HEK293T (cell line): Measurements from ENCODE around the gene CDKN2B-AS1.

Experiments used
- CTCF ChIA-PET: fragments of 350-600 bp; formaldehyde crosslinking; extraction: SDS; loops from one replicate; lab custom pipeline; 2021; ENCODE audit warnings: antibody characterized with exemption, inconsistent platforms; lab: Yijun Ruan, JAX
- POLR2A ChIA-PET: fragments of 350-600 bp; formaldehyde crosslinking; extraction: SDS; loops from one replicate; lab custom pipeline; 2020; ENCODE audit warnings: antibody characterized with exemption, inconsistent platforms; lab: Yijun Ruan, JAX
- DNase-seq: peaks from one replicate; pipeline ENCODE4 v3.0.0; 2012; ENCODE audit warnings: mixed read lengths; ENCODE audit errors: extremely low spot score
- ARNT ChIP-seq: fragments of 450-650 bp; IDR thresholded peaks from 2 replicates; pipeline ENCODE4 v1.6.1; 2017; ENCODE audit warnings: mild to moderate bottlenecking
- BHLHE40 ChIP-seq: fragments of 450-650 bp; IDR thresholded peaks from 2 replicates; pipeline ENCODE4 v1.6.1; 2016; ENCODE audit warnings: mild to moderate bottlenecking, moderate library complexity, borderline replicate concordance
- CTBP1 ChIP-seq: fragments of 450-650 bp; IDR thresholded peaks from 2 replicates; pipeline ENCODE4 v1.6.1; 2016; ENCODE audit warnings: borderline replicate concordance
- FOXA1 ChIP-seq: fragments of 450-650 bp; IDR thresholded peaks from 2 replicates; pipeline ENCODE4 v1.6.1; 2016; ENCODE audit warnings: mild to moderate bottlenecking
- FOXK2 ChIP-seq: fragments of 450-650 bp; IDR thresholded peaks from 2 replicates; pipeline ENCODE4 v1.6.1; 2016; ENCODE audit warnings: mild to moderate bottlenecking
- FOXM1 ChIP-seq: fragments of 450-650 bp; IDR thresholded peaks from 2 replicates; pipeline ENCODE4 v1.6.1; 2017; ENCODE audit warnings: mild to moderate bottlenecking, borderline replicate concordance
- HDGF ChIP-seq: fragments of 450-650 bp; IDR thresholded peaks from 2 replicates; pipeline ENCODE4 v1.6.1; 2017; ENCODE audit warnings: antibody characterized with exemption, borderline replicate concordance
- L3MBTL2 ChIP-seq: fragments of 450-650 bp; conservative IDR thresholded peaks from 2 replicates; pipeline ENCODE4 v1.6.1; 2016; ENCODE audit warnings: mild to moderate bottlenecking
- LEF1 ChIP-seq: fragments of 450-650 bp; IDR thresholded peaks from 2 replicates; pipeline ENCODE4 v1.6.1; 2017; ENCODE audit warnings: mild to moderate bottlenecking, borderline replicate concordance
- NFRKB ChIP-seq: fragments of 450-650 bp; IDR thresholded peaks from 2 replicates; pipeline ENCODE4 v1.6.1; 2016; ENCODE audit warnings: mild to moderate bottlenecking, moderate library complexity
- PKNOX1 ChIP-seq: fragments of 450-650 bp; IDR thresholded peaks from 2 replicates; pipeline ENCODE4 v1.6.1; 2016
- SP1 ChIP-seq: fragments of 450-650 bp; IDR thresholded peaks from 2 replicates; pipeline ENCODE4 v1.6.1; 2017
- SUZ12 ChIP-seq: fragments of 450-650 bp; IDR thresholded peaks from 2 replicates; pipeline ENCODE4 v1.6.1; 2016; ENCODE audit warnings: mild to moderate bottlenecking
- TARDBP ChIP-seq: fragments of 450-650 bp; IDR thresholded peaks from 2 replicates; pipeline ENCODE4 v1.6.1; 2016
- ZNF384 ChIP-seq: fragments of 450-650 bp; IDR thresholded peaks from 2 replicates; pipeline ENCODE4 v1.6.1; 2016

The CDKN2B-AS1 gene

DNA sequence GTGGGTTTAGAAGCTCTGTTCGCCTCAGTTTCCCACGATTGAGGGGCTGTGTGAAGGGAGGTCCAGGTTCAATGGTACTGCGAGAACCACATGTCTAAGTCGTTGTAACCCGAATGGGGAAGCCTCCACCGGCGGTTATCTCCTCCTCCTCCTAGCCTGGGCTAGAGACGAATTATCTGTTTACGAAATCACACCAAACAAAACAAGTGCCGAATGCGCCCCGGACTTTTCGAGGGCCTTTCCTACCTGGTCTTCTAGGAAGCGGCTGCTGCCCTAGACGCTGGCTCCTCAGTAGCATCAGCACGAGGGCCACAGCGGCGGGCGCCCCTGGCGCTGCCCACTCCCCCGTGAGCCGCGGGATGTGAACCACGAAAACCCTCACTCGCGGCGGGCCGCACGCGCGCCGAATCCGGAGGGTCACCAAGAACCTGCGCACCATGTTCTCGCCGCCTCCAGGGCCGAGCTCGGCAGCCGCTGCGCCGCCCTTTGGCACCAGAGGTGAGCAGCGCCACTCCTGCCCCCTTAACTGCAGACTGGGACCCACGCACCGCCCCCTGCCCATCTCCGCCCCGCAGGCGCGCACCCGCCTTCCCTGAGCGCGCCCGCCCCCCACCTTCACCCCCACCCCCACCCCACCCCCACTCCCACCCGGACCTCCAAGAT lies 567 bp upstream of the CDKN2B-AS1 start, which contains the start of gene CDKN2A:
Gene CDKN2A, minus strand, starts transcription at position 500 of the 663 bp plus-strand sequence.
- TF ChIP-seq SP1, result no peak
- TF ChIP-seq PKNOX1, result no peak
- TF ChIP-seq BHLHE40, result no peak
- peak; percentile 29; the same call in 1 of the 2 replicates for TF ChIP-seq L3MBTL2
- TF ChIP-seq CTBP1, result no peak
- TF ChIP-seq FOXA1, result no peak
- TF ChIP-seq LEF1, result no peak
- no peak for TF ChIP-seq FOXK2
- no peak for TF ChIP-seq ARNT
- CTCF ChIA-PET, result interaction anchor here (0.6 to 2.6 kb wide), 2 partner anchors 14 to 235 kb away, joined by 3 to 9 read pairs; no protein-coding TSS in a partner anchor
- POLR2A ChIA-PET, result interaction anchor here (1.0 to 3.7 kb wide), 5 partner anchors 14 to 244 kb away, joined by 3 to 24 read pairs (median 4); partner anchors contain the start of gene CDKN2B
- DNase-seq, result no peak

DNA sequence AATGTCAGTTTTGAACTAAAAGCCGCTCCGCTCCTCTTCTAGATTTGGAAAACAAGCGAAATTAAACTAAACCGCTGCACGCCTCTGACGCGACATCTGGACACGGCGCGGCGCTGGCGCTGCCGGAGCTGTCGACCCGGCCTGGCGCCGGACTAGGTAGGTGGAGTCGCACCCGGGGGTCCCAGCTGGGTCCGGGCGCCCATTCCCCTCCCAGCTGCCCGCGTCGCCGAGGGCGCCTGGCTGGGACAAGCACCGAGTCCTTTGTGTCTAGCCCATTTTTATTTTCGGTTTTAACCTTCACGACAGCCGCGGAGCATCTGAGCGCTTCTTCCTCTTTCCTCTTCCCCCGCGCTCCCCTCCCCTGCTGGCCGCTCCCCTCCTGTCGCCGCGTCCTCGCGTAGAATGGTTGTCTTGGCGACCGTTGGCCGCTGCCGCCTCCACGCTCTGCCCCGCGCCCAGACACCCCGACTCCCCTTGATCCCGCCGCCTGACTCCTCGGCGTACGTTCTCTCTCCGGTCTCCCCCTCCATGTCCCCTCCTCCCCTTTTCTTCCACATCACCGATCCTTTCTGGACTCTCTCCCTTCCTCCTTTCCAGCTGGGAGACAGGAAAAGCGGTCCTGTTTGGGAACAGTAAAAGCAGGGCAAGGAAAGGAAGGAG lies 545 bp downstream of the CDKN2B-AS1 start:
- CTCF ChIA-PET, result interaction anchor here (2.6 kb wide), 1 partner anchor 13 kb away, joined by 9 read pairs; no protein-coding TSS in a partner anchor
- peak; percentile 67 for DNase-seq
- no peak for TF ChIP-seq TARDBP
- TF ChIP-seq CTBP1, result no peak; the same call in 1 of the 2 replicates
- no peak for TF ChIP-seq FOXM1
- POLR2A ChIA-PET, result interaction anchor here (1.1 to 3.7 kb wide), 4 partner anchors 13 to 243 kb away, joined by 3 to 24 read pairs (median 4); partner anchors contain the start of gene CDKN2B

- DNase-seq, result no peak
- CTCF ChIA-PET, result interaction anchor here (0.5 to 1.2 kb wide), 2 partner anchors 12 to 1998 kb away, joined by 3 to 6 read pairs; no protein-coding TSS in a partner anchor
- TF ChIP-seq TARDBP (no peak), ZNF384 (no peak), CTBP1 (no peak), HDGF (no peak), LEF1 (no peak), NFRKB (no peak), L3MBTL2 (peak; percentile 81), FOXM1 (no peak), PKNOX1 (no peak)
- POLR2A ChIA-PET, result interaction anchor here (0.6 to 3.7 kb wide), 5 partner anchors 12 to 248 kb away, joined by 3 to 24 read pairs (median 3); partner anchors contain the start of gene CDKN2B
These were observed 1.2 kb downstream of the CDKN2B-AS1 start for GRCh38 chr9:21995666-21996398.

DNA sequence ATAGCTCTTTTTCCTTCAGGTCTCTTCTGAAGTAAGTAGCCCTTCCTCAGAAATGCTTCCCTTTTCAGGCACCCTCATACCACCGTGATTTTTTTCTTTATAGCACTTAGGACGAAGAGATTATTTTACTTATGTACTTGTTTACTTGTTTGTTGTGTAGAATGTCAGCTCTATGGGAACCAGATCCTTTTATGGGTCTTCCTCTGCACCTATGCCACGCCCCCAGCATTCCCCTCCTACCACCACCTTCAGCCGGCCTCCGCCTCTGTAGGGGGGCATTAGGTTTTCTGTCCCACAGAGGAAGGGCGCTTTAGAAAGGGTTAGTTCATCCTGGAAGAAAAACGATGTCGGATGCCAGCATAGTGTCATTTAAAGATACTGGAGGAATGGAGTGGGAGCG lies 1.8 kb downstream of the CDKN2B-AS1 start:
- ChIA-PET CTCF (interaction anchor here (0.5 to 1.2 kb wide), 2 partner anchors 11 to 1997 kb away, joined by 3 to 6 read pairs; no protein-coding TSS in a partner anchor), POLR2A (interaction anchor here (0.6 to 3.7 kb wide), 6 partner anchors 12 to 247 kb away, joined by 3 to 24 read pairs (median 3); partner anchors contain the start of gene CDKN2B)
- no peak for TF ChIP-seq PKNOX1
- no peak for TF ChIP-seq TARDBP
- no peak for TF ChIP-seq ZNF384
- TF ChIP-seq ARNT, result no peak
- TF ChIP-seq FOXA1, result no peak
- peak; percentile 40 for DNase-seq

DNA sequence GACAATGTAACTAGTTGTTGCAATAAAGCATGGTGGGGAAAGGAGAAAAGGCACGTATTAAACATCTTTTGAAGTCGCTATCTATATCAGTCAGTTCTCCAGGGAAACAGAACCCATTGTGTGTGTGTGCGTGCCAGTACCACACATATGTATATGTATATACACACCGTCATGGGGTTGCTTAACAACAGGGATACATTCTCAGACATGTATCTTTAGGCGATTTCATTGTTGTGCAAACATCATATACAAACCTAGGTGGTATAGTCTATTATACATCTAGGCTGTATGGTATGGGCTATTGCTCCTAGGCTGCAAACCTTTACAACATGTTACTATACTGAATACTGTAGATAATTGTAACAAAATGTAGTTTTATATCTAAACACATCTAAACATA lies 2.3 kb downstream of the CDKN2B-AS1 start:
- TF ChIP-seq SUZ12, result no peak
- TF ChIP-seq FOXA1, result no peak
- no peak for TF ChIP-seq FOXM1
- TF ChIP-seq CTBP1, result no peak
- no peak for TF ChIP-seq SP1
- no peak for TF ChIP-seq HDGF
- TF ChIP-seq LEF1, result no peak
- TF ChIP-seq L3MBTL2, result no peak
- TF ChIP-seq TARDBP, result no peak
- no peak for TF ChIP-seq PKNOX1
- TF ChIP-seq ARNT, result no peak
- TF ChIP-seq NFRKB, result no peak
- no peak for TF ChIP-seq FOXK2
- no peak for DNase-seq
- ChIA-PET POLR2A (interaction anchor here (0.6 to 3.7 kb wide), 5 partner anchors 11 to 247 kb away, joined by 3 to 24 read pairs (median 3); partner anchors contain the start of gene CDKN2B), CTCF (interaction anchor here (1.2 kb wide), 1 partner anchor 11 kb away, joined by 6 read pairs; no protein-coding TSS in a partner anchor)
